ENCODE measurements around the gene TMEM51. TPM values are rescaled to one million over a fixed set of nuclear protein-coding genes. Genes with fewer than 3 reads are reported as not detected.

TMEM51 gene
- total RNA-seq, 2 donors from 2014 or later, result 26.5 to 36.9 TPM

- Histone ChIP-seq H3K36me3 (replicated peaks in 1 of 2; ENCODE audit: insufficient read depth in 1 of 2, low read depth in 2 of 2) (no peaks in the 10 kb centered on the region), H3K4me3 (no peak overlapping the region), H3K9me3 (no peaks in the 10 kb centered on the region), H3K4me1 (peaks cover 91% of the 10 kb centered on the region), H3K27ac (peak overlapping the region in 3 of 4 donors; percentile 67 to 75 (median 73)), H3K27me3 (no peaks in the 10 kb centered on the region)
- DNase-seq (no peak), ATAC-seq (no peak)
- 31 to 74% methylated on average over 3 of the region's 3 CpGs for WGBS, 2 donors
- TF ChIP-seq CTCF (IDR thresholded peaks at IDR 0.05) (no peak), POLR2A (IDR thresholded peaks at IDR 0.05) (no peak)
- intact Hi-C loops (cut with DNase I), result no loop called here
Observed at GRCh38 chr1:15185617-15186016, 32.1 kb downstream of the TMEM51 start.

- no peak overlapping the region for H3K4me3 ChIP-seq
- peak overlapping the region in 3 of 4 donors; percentile 67 to 75 (median 73) for H3K27ac ChIP-seq
- ATAC-seq, result no peak
- intact Hi-C loops (cut with DNase I), result no loop called here
- H3K36me3 ChIP-seq (replicated peaks in 1 of 2; ENCODE audit: insufficient read depth in 1 of 2, low read depth in 2 of 2), result no peaks in the 10 kb centered on the region
- TF ChIP-seq POLR2A (IDR thresholded peaks at IDR 0.05), result no peak
- TF ChIP-seq CTCF (IDR thresholded peaks at IDR 0.05), result no peak
- peaks cover 91% of the 10 kb centered on the region for H3K4me1 ChIP-seq
- 66 to 70% methylated on average over 6 of the region's 6 CpGs for WGBS, 2 donors
- H3K27me3 ChIP-seq, result no peaks in the 10 kb centered on the region
- no peak for DNase-seq
- no peaks in the 10 kb centered on the region for H3K9me3 ChIP-seq
Observed at GRCh38 chr1:15186073-15186845, 32.7 kb downstream of the TMEM51 start.

- TF ChIP-seq CTCF (IDR thresholded peaks at IDR 0.05), result no peak
- no peak for TF ChIP-seq POLR2A (IDR thresholded peaks at IDR 0.05)
- peak in 1 of 4 donors; percentile 13 for DNase-seq
Observed at GRCh38 chr1:15186846-15187151, 33.3 kb downstream of the TMEM51 start.

GRCh38 chr1:15187175-15188129 is 33.9 kb downstream of the TMEM51 start:
- Histone ChIP-seq H3K27ac (peak overlapping the region; percentile 47 to 75 (median 70)), H3K27me3 (no peaks in the 10 kb centered on the region), H3K4me3 (no peak overlapping the region), H3K36me3 (replicated peaks in 1 of 2; ENCODE audit: insufficient read depth in 1 of 2, low read depth in 2 of 2) (no peaks in the 10 kb centered on the region), H3K4me1 (peaks cover 92% of the 10 kb centered on the region), H3K9me3 (no peaks in the 10 kb centered on the region)
- 38 to 46% methylated on average over 14 of the region's 15 CpGs for WGBS, 2 donors
- ATAC-seq (peak; percentile 31), DNase-seq (peak in 1 of 4 donors; percentile 38)
- no peak for TF ChIP-seq POLR2A (IDR thresholded peaks at IDR 0.05)
- TF ChIP-seq CTCF (IDR thresholded peaks at IDR 0.05), result no peak
- intact Hi-C loops (cut with DNase I), result no loop called here

More at GRCh38 chr1:15186846-15187151, 33.3 kb downstream of the TMEM51 start:
- Histone ChIP-seq H3K4me3 (no peak overlapping the region), H3K27me3 (no peaks in the 10 kb centered on the region), H3K9me3 (no peaks in the 10 kb centered on the region), H3K27ac (peak overlapping the region in 3 of 4 donors; percentile 67 to 75 (median 73)), H3K4me1 (peaks cover 91% of the 10 kb centered on the region), H3K36me3 (replicated peaks in 1 of 2; ENCODE audit: insufficient read depth in 1 of 2, low read depth in 2 of 2) (no peaks in the 10 kb centered on the region)
- ATAC-seq, result no peak
- intact Hi-C loops (cut with DNase I), result no loop called here
- WGBS, 2 donors, result 21 to 44% methylated on average over 3 to 6 of the region's 6 CpGs

Data from body of pancreas (tissue), 4 donors.